HG02588 (cell line): ENCODE data around the gene NID2.

Experiments used
- ATAC-seq: cut with Tn5 transposase; IDR thresholded peaks from one replicate; pipeline ENCODE4 v1.9.1; 2021; ENCODE audit warnings: mild to moderate bottlenecking, moderate library complexity; ENCODE audit not compliant: unreplicated experiment

The NID2 gene

DNA sequence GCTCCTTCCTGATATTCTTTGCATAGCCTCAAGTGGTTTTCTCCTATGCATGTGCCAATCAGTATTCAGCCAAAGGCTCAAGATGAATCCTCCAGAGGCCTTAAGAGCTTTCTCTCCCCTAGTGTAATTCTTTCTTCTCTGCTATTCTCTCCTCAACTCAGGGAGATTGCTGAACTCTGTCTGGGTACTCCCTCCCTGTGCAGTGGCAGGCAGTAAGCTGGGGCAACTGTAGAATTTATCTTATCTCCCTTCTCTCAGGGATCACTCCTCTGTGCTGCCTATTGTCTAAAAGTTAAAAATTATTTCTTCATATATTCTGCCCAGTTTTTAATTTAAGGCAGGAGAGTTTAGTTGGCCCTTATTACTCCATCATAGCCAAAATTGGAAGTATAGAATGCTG is 108.0 kb downstream of the NID2 start:
- no peak for ATAC-seq

DNA sequence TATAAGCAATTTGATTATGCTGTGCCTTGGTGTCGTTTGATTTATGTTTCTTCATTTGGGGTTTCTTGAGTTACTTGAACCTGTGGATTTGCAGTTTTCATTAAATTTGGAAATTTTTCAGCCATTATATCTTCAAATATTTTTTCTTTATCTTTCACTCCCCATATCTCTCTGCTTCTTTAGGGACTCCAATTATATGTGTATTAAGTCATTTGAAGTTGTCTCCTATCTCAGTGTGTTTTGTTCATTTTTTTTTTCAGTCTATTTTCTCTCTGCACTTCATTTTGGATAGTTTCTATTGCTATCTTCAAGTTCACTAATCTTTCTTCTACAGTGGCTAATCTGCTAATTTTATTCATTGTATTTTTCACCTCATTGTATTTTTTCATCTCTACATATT is 108.9 kb downstream of the NID2 start:
- no peak for ATAC-seq

DNA sequence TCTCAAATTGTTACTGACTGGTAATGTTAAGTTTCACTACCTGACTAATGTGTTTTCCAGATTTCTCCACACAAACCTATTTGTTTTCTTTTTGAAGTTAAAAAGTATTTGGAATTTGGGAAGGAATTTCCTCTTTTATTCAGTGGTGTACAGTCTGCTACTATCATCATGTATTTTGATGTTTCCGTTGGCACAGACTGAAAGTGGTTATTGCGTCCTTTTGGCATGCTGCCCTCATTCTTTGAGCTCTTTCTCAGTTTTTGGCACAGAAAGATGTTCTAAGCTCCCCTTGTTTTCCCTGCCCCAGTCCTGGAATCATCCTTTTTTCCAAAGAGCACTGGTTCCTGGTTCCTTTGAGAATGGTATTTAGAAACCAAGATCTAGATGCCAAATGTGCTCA is 110.9 kb downstream of the NID2 start:
- no peak for ATAC-seq
